NCI-H345 treated with DMSO at 0.1 percent for 48 hours (cell line): ENCODE measurements around the gene OXTR.

ENCODE experiments used
- DNase-seq: peaks from one replicate; lab custom pipeline; 2025; ENCODE audit not compliant: unreplicated experiment; lab: John Stamatoyannopoulos, UW

OXTR gene

DNA sequence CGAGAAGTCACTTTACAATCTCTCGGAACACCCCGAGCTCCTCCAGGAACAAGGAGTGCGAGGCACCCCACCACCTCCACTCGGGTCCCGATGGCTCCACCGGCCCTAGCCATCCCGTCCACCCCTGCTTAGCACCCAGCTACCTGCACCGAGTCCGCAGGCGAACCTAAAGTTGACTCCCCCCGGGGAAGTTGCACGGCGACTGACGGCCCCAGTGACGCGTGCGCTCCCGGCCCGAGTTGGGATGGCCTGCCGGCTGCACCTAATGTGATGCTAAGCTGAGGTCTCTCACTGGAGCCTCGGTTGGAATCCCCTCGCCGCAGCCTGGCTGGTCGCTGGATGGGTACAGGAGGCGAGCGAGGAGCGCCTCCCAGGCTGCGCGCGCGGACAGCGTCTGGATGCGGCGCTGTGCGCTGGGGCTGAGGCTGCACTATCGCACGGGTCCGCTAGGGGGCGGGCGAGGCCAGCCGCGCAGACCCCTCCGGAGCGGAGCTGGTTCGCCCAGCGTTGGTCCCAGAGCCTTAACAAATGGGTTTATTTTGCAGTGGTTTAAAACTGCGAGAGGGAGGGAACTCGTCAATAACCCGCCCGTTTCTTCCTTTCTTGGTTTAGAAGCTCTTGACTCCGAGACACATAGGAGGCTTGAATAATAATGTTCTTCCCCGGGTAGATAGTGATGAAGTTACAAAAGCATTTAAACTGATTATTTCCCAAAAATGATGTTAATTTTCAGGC, at the start of gene OXTR:
Gene OXTR, minus strand, starts transcription at position 526 of the 735 bp plus-strand sequence. CDS start 1,426 bp downstream, outside the sequence.
- peak; percentile 34 for DNase-seq

DNA sequence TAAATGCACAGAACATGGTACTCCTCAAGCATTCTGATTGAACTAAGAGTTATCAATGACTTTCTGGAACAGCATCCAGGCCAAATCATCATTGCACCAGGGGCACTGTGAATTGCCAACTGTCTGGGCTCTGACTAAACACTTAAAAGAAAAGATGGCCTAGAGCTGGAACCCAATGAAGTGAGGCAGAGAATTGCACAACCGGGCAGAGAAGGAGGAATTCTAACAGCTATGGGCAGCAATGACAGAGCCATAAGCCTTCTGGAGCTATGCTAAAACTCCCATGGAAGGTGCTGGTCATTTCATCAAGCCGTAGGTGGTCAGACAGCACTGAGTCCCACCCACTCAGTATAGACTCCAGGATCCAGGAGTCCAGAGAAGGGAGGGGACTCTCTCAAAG, 48.1 kb upstream of the OXTR start:
- DNase-seq = no peak

DNA sequence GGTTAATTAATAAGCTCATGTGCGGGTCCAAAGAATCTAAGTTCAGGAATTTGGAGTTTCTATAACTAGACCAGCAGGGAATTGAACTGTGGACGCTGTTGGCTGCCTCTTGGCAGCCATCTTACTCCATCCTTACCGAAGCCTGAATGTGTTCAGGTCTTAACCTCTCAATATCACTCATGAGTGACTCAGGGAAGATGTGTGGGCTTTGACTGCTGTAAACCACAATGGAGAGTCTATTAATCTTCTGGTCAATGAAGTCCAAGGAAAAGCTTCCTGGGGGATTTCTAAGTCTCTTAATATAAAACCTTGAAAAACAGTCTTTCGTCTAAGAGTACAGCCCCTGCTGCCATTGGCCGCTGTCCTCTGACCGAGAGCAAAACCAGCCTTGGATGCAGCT, 46.7 kb upstream of the OXTR start:
- DNase-seq = no peak

DNA sequence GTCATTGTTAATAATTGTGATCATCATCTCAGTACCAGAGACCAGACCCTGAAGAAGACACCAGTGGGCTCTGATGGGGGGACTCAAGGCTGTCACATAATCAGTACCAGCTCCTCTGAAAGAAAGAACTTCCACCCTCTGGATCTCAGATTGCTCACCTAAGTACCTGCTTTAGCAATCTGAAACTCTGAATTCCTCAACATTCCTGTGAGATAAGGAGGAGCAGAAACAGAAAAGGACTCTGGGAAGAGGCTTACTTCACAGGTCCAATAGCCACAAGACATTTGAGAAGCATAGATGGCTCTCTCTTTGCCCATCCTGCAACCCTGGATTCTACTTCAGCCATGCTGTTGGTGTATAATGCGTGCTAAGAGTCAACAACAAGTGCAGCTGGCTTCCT, 44.0 kb upstream of the OXTR start:
- DNase-seq = no peak

DNA sequence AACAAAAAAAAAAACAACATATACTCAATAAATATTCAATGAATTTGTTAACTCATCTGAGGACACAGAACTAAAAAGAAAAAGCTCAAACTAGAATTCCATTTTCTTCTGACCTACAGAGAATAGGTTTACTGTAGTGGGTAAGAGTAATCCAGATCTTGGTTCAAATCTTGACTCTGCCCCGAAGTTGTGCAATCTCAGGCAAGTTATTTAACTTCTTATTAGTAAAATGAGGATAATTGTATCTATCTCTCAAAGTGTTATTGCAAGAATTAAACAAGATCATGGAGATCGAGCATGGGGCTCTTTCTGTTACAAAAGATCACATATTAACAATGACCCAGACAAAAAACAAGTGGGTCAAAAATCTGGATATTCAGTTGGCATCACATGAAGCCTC, 41.1 kb upstream of the OXTR start:
- no peak for DNase-seq

DNA sequence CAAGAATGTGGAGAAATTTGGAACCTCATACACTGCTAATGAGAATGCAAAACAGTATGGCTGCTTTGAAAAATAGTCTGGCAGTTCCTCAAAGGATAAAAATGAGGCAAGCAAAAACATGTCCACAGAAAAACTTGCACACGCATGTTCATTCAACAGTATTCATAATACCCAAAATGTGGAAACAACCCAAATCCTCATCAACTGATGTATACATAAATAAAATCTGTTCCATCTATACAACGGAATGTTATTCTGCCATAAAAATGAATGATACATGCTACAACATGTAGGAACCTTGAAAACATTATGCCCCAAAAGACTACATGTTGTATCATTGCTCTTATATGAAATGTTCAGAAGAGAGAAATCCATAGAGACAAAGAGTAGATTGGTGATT, 36.4 kb upstream of the OXTR start:
- DNase-seq = no peak

DNA sequence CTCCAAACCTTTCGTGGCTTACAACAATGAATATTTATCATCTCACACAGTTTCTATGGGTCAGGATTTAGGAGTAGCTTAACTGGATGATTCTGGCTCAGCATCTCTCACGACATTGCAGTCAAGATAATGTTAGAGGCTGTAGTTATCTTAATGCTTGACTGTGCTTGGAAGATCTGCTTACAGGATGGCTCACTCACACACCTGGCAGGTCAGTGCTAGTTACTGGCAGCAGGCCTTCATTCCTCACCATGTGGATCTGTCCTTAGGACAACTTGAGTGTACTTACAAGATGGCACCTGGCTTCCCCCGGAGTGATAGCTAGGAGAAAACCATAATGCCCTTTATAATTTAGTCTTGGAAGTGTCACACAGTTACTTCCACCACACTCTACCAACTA, 32.8 kb upstream of the OXTR start:
- DNase-seq = no peak

DNA sequence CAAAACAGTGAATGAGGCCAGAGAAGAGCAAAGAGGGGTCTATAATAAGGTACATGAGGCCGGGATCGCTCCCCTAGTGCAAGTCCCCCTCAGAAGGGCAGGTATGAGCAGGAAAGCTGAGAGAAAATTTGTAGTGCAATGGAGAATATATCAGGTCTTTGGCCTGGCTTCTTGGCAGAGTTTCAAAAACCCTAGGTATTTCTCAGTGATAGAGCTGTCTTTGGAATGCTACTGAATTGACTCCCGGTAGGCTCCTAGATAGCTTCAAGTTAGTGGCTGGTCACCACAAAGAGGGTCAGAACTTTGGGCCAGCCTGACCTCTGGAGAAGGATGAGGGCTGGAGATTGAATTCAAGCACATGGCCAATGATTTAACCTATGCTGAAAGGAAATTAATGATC, 30.6 kb upstream of the OXTR start:
- no peak for DNase-seq

DNA sequence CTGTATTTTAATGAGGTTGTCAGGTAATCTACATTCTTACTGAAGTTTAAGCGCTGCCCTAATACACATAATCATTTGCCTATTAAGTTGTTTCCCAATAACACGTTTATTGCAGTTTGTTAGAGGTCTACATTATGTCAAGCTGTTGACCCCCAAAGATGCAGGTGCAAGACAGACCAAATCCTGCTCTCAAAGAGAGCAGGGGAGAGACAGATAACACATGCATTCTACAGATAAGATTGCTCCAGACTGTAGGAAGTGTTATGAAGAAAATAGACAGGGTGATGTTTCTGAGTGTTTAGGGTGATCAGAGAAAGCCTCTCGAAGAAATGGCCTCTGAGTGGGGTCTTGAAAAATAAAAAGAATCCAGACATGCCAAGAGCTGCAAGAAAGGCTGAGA, 24.8 kb upstream of the OXTR start:
- no peak for DNase-seq

DNA sequence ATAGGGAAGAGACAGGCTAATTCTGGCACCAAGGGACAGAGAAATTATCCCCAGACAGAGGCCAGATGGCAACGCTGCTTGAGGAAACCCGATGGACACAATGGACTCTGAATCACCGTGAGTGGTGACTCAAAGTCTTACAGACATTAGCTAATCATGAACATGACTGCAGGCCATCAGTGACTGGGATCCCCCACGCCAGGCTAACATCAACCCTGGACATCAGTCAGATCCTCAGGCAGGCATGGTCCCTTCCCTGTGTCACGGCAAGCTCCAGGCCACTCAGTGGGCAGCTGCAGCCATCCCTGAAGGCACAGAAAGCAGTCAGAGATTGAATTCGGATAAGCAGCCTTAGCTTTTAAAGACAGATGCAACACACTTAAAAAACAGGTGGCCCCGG, 23.8 kb upstream of the OXTR start:
- DNase-seq = no peak

DNA sequence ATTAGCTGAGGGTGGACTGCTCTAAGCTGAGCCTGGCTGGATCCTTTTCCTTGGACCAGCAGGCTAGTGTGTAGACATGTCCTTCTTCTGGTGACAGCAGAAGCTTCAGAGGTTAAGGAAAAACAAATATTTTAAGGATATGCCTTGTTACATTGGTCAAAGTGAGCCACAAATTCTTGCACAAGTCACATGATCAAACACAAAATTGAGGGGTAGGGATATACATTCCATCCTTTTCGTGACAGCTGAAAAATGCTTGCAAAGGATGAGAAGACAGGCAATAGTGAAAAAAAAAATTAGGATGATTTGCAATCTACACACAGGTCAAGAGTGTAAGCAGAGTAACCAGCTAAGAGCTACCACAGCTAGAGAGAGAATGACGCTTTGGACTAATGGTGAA, 21.1 kb upstream of the OXTR start:
- DNase-seq = no peak

DNA sequence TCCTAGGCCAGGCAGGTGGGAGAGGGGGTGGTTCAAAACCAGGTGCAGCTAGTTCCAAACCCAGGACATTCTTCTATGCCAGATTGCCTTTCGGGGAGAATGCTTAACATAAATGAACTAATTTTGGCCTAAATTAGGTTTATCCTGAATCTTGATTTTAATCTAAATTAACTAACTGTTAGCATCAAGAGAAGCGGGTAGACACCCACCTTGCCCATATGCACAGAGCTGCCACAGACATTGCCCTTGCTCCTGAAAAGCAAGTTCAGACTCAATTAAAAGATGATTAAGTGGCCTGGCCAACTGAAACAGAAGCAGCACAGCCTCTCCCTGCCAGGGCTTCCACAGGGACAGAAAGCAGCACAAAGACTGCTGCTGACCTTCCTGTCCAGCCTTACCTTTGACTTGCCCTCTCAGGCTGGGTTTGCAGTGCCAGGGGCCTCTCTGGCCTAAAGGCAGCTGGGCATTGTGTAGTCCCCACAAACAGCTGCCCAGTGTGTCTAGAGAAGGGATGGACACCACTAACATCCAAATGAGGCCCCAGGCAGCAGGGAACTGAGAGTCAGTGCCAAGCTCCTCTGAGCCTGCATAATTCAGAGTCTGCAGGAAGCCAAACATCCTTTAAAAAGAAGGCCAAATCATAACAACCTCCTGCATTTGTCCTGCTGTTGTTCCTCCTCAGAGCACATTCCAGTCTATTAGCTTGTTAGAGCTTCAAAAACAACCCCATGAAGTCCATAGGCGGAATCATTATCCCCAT, 15.4 kb upstream of the OXTR start:
- no peak for DNase-seq

DNA sequence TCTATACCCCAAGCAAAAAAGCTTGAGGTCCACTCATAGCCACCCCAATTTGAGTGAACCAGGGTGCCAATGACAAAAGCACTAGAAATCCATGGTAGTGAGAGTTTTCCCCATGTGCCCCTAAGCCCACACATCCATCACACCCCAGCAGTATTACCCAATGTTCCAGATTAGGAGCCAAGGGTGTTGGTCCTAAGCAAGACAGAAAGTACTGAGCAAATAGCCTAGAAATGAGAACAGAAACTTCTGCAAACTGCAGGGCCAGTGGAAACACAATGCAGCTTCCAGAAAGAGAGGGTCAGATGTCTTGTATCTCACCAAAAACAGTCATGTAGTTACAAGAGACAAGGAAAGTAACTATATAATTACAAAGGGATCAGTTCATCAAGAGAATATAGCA, 10.9 kb upstream of the OXTR start:
- DNase-seq = no peak

DNA sequence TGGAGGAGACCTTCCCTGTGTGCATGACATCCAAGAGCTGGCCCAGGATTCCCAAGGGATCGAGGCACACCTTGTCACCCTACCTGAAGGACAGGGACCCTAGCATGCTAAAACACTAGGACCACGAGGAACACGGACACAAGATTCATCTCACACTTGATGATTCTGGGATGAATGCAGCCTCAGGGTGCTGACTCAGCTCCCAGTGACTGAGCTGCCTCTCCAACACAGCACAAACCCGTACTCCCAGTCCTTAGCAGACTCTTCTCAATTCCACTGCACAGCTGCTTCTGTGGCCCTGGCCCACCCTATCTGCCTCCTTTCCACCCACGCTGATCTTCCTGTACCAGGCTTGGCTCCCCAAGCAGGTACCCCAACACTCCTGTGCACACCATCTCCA, 9.1 kb upstream of the OXTR start:
- DNase-seq = no peak

DNA sequence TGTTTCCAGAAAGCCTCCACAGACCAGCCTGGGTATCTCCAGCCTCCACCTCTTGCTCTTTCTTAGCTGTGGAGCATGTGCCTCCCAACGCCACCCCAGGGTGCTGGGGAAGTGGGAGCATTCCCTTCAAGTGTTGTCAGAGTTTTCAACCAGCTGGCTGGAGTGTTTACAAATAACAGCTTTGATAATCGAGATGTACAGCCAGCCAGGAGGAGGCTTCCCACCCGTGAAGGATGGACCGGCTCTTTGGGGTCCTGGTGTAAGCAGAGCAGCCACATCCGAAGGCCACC, 8.5 kb upstream of the OXTR start:
- DNase-seq = no peak

DNA sequence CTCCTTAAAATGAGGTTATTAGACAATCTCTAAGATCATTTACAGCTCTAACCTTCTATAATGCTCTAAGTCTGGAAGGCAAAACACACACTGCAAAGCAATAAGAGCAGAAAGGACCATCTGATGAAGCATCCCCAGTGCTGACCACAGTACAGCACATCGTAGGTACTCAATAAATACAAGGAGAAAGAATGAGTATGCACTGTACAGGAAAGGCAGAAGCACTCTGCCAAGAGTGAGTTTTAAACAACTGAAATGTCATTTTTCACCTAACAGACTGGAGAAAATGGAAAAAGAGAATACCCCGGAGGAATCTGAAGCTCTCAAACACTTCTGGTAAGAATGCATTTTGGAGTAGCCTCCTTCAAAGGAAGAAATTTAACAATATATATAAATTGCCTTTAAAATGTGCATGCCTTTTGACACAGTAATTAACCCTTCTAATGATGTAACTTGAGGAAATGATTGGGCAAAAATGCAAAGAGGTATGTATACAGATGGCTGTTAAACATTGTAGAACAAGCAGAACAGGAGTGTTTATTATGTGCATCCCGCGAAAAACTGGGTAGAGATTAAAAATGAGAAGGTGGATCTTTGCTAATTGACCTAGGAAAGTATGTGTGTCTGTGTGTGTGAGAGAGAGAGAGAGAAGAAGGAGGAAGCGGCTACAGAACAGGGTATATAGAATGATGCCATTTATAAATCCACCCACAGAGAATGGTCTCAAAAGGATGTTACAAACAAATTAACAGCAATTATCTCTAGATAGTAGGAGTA, 8.0 kb upstream of the OXTR start:
- no peak for DNase-seq

DNA sequence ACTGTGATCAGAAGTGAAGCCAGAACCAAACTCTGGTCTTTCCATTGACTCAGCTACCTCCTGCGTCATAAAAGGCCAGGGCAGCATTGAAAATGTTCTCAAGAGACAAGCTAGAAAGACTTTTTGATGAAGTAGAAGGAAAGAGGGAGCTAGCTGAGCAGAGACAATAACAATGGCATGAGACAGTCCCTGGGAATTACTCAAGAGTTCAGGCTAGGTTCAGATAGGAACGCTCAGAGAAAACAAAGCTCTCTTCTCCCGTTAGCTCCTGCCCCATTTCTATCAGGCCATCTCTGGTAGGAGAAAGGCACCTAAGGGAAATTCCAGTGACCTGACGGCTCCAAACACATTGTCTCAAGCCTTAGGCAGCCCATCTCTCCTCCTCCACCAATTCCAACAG, 7.0 kb upstream of the OXTR start:
- DNase-seq = no peak

DNA sequence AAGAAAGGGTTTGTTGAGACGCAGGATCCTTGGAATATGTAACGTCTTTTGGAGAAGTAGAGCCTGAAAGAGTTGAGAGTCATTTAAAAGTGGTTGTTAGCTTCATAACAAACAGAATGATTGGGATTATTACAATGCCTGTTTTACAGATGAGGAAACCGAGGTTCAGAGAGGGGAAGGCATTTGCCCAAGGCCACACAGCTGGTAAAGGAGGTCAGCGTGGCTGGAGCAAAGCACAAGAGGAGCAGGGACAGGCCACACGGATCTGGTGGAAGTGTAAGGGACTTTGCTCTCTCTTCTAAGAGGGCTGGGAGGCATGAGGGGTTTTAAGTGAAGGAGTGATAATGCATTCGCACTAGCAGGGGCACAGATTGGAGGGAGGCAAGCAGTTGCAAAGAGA, 6.2 kb upstream of the OXTR start:
- DNase-seq = no peak

DNA sequence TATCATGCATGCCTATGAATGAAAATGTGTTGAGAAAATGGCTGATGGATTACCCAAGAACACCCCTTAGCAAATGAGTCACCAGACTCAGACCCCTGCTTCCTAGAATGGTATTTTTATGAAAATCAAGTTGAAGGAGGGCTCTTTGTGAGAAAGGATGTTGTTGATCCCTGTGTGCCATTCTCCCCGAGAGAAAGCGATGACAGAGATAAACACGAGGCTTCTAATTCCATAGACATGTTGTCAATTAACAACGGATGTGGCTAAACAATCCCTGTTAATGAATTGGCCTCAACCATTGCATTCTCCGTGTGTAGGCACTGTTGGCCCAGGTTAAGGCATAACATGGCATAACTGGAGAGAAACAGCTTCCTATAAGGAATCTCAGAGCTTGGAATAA, 5.8 kb upstream of the OXTR start:
- DNase-seq = no peak

DNA sequence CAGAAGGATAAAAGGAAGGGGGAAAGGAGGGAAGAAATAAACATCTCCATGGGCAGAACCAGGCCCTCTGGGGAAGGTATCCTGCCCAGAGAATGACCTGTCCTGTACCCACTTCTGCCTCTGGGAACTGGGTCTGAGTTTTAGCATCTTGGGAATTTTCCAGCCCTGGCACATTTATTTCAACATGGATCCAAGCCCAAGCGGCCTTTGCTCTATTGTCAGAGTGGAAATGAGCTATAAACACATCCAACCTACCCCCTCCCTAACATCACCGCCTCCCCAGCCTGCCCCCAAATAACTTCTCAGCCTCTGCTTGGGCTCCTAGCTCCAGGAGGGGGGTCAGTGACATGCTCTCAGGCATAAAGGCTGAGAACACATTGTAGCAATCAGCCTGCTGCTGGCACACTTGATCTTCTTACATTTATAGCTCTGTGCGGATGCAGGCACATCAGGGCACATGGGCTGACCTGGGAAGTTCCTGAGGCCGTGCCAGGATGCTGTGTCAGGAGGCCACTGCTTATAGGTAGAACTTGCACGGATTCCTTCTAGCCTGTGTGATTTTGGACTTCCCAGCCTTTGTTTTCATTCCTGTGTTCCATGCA, 4.6 kb upstream of the OXTR start:
- DNase-seq = no peak

DNA sequence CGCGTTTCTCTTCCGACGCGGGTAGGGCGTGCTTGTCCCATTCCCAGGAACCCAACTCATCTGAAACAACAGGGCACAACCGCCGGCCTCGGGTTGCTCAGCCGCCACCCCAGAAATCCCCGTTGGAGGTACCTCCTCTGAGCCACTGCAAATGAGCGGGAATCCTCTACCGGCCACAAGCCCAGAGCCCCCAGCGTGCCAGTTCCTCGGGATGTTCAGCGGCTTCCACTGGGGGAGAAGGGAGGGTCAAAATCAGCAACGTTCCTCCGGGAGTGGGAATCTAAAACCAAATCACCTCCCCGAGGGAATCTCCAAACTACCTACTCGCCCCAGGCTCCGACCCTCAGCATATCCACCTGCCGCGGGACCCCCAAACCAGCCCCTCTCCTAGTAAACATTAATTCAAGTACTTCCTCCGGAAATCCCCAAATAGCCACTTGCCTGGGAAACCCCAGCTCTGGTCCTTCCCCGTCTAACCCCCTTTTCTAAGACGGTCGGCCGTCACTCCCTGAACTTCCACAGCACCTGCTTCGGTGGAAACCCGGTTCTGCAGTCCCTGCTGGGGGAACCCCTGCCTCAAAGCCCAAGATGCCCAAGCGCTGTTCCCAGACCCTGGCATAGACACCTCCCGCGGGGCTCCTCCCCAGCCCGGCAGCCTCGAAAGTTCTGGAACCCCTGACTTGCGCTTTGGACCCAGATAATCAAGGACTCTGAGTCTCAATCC, 887 bp downstream of the OXTR start:
- no peak for DNase-seq
